ENCODE results near the gene RNASET2. TPM values are rescaled to one million over a fixed set of nuclear protein-coding genes. Genes with fewer than 3 reads are reported as not detected.

The RNASET2 gene, protein sequence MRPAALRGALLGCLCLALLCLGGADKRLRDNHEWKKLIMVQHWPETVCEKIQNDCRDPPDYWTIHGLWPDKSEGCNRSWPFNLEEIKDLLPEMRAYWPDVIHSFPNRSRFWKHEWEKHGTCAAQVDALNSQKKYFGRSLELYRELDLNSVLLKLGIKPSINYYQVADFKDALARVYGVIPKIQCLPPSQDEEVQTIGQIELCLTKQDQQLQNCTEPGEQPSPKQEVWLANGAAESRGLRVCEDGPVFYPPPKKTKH
- 10 to 100 TPM; 53.7 to 66.3 TPM for total RNA-seq

DNA sequence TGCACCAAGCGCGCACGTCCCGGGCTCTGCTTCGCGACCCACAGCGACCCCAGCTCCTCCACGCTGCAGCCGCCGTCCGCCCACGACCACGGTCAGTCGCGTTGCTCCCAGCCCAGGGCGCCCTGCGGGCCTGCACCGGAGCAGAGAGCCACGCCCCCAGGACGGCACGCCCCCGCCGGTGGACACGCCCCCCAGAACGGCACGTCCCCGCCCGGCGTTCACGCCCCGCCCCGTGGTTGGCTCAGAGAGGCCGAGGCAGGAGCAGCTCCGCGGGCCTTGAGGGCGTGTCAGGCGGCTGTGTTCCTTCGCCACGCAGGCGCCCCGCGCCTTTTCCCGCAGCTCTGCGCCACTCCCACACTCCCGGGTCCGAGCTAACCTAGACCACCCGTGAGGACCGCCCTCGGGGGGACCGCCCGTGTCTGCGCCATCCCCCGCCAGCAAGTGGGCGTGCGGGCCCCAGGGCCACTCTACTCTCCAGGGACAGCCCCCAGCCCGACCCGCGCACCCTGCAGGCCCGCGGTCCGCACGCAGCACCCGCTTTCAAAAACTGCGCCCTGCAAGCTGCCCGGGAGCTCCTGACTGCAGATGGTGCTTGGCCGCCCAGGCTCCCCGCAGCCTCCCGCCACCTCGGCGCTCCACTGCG, at the start of gene RNASET2:
TSS of gene RNASET2 (minus strand) at position 107 of the 643 bp plus-strand sequence. CDS start 368 bp downstream, outside the sequence.
- no peaks in the 10 kb centered on the region for H3K27me3 ChIP-seq
- peak within 1 kb of the TSS; percentile 64 to 67 for H3K4me3 ChIP-seq
- WGBS, 2 donors = 0% methylated on average over 3 to 57 of the region's 71 CpGs
- peak; percentile 97 for ATAC-seq
- peak; percentile 96 to 99 (median 98) for DNase-seq
- peaks cover 26% of the 10 kb centered on the region for H3K4me1 ChIP-seq
- intact Hi-C loops (cut with DNase I) = no loop called here
- no peaks in the 10 kb centered on the region for H3K36me3 ChIP-seq (replicated peaks in 1 of 2; ENCODE audit: insufficient read depth in 1 of 2, low read depth in 2 of 2)
- no peaks in the 10 kb centered on the region for H3K9me3 ChIP-seq
- H3K27ac ChIP-seq = peak within 1 kb of the TSS; percentile 62 to 89 (median 82)
- peak; percentile 77 to 82 (median 80) for TF ChIP-seq POLR2A (IDR thresholded peaks at IDR 0.05)
- TF ChIP-seq, protein P1, sequence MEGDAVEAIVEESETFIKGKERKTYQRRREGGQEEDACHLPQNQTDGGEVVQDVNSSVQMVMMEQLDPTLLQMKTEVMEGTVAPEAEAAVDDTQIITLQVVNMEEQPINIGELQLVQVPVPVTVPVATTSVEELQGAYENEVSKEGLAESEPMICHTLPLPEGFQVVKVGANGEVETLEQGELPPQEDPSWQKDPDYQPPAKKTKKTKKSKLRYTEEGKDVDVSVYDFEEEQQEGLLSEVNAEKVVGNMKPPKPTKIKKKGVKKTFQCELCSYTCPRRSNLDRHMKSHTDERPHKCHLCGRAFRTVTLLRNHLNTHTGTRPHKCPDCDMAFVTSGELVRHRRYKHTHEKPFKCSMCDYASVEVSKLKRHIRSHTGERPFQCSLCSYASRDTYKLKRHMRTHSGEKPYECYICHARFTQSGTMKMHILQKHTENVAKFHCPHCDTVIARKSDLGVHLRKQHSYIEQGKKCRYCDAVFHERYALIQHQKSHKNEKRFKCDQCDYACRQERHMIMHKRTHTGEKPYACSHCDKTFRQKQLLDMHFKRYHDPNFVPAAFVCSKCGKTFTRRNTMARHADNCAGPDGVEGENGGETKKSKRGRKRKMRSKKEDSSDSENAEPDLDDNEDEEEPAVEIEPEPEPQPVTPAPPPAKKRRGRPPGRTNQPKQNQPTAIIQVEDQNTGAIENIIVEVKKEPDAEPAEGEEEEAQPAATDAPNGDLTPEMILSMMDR (IDR thresholded peaks at IDR 0.05) = peak in 1 of 7 experiments; percentile 9

DNA sequence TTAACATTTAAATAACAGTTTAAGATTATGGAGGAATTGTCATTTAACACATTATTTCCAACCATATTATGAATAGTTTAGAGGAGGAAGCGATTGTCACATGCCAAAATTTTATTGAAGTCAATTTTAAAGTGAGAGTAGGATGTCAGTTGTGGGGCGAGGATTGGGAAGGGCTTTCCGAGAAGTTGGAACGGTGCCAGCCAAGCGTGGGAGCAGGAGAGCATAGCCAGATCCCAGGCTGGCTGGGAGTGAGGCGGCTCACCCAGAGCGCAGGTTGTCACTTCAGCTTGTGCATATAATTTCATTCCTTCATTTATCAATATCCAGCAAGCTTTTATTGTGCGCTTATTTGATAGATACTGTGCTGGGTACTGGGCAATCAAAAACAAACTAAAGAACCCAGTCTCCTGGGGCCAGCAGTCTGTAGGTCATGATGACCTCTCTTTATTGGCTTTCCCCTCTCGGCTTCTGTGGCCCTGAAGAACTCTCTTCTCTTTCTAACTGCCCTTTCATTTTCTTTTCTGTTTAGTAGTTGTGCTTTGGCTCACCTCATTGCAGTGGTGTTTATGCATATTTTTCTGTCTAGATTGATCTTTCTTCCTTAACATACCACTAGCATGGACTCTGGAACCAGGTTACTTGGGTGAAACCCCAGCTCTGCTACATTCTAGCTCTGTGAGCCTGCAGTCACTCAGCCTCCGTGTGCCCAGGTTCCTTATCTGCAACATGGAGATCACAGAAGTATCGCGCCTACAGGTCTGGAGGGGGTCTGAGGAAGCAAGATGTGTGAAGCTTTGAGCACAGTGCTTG, 49.2 kb upstream of the RNASET2 start:
- TF ChIP-seq POLR2A (IDR thresholded peaks at IDR 0.05) = no peak
- TF ChIP-seq, protein P1 (IDR thresholded peaks at IDR 0.05) = no peak

DNA sequence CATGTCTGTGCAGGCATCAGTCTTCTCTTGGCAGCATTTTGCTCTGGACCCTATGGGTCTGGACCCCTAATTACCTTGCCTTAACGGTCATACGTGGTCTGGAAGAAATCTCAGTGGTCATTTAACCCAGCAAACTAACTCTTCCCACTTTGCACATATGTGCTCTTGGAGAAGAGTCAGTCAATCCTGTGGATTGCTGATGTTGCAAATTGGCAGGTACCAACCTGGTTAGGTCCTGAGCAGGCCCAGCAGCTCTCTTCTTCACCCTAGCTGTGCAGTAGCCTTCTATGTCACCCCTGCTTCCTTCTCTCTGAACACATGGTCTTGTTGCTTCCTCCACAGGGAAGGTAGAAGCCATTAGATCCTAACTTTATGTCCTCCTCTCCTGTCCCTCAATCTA, 44.4 kb upstream of the RNASET2 start:
- intact Hi-C loops (cut with DNase I) = no loop called here

More for the DNA sequence above, 49.2 kb upstream of the RNASET2 start:
- ATAC-seq (no peak), DNase-seq (peak; percentile 6 to 47 (median 22))
- Histone ChIP-seq H3K9me3 (no peaks in the 10 kb centered on the region), H3K36me3 (replicated peaks in 1 of 2; ENCODE audit: insufficient read depth in 1 of 2, low read depth in 2 of 2) (peaks cover 0 to 2% of the 10 kb centered on the region in 2 donors), H3K4me1 (peaks cover 9% of the 10 kb centered on the region), H3K27me3 (no peaks in the 10 kb centered on the region), H3K4me3 (no peak overlapping the region), H3K27ac (no peak overlapping the region)
- intact Hi-C loops (cut with DNase I) = no loop called here
- WGBS, 2 donors = 60 to 70% methylated on average over 12 of the region's 12 CpGs

DNA sequence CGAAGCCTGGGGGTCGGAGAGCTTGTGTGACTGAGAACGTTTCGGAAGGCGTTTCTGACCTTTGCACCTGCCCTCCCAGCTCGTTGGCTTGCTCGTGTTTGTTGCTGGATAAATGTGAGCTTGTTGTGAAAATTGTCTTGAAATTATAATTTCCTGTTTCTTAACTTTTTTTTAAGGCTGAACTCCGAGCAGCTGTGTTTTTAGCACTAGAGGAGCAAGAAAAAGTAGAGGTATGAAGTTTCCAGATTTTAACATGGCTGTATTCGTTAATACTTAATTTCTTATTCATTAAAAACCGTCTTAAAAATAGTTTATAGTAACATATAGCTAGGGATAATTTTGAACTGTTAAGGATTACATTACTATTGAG, 43.5 kb upstream of the RNASET2 start:
- H3K4me3 ChIP-seq = peak overlapping the region; percentile 88 to 95
- no peaks in the 10 kb centered on the region for H3K27me3 ChIP-seq
- peak overlapping the region in 3 of 4 donors; percentile 54 to 67 (median 63) for H3K27ac ChIP-seq
- no peak for ATAC-seq
- H3K36me3 ChIP-seq (replicated peaks in 1 of 2; ENCODE audit: insufficient read depth in 1 of 2, low read depth in 2 of 2) = no peaks in the 10 kb centered on the region
- peak in 1 of 4 donors; percentile 19 for DNase-seq
- H3K9me3 ChIP-seq = no peaks in the 10 kb centered on the region
- peaks cover 14% of the 10 kb centered on the region for H3K4me1 ChIP-seq
- TF ChIP-seq POLR2A (IDR thresholded peaks at IDR 0.05) = no peak
- TF ChIP-seq, protein P1 (IDR thresholded peaks at IDR 0.05) = no peak
- 1 to 2% methylated on average over 10 of the region's 10 CpGs for WGBS, 2 donors
- intact Hi-C loops (cut with DNase I) = no loop called here

More for the DNA sequence above, 44.4 kb upstream of the RNASET2 start:
- Histone ChIP-seq H3K36me3 (replicated peaks in 1 of 2; ENCODE audit: insufficient read depth in 1 of 2, low read depth in 2 of 2) (peaks cover 0 to under 1% of the 10 kb centered on the region in 2 donors), H3K9me3 (no peaks in the 10 kb centered on the region), H3K27ac (no peak overlapping the region), H3K4me1 (peaks cover 14% of the 10 kb centered on the region), H3K27me3 (no peaks in the 10 kb centered on the region), H3K4me3 (no peak overlapping the region)
- no peak for DNase-seq
- WGBS, 2 donors = 67 to 68% methylated on average over 2 of the region's 2 CpGs
- ATAC-seq = no peak
- TF ChIP-seq, protein P1 (IDR thresholded peaks at IDR 0.05) = no peak
- TF ChIP-seq POLR2A (IDR thresholded peaks at IDR 0.05) = no peak
